HepG2 (cell line): ENCODE results near the gene CPNE5. TPM values are rescaled to one million over a fixed set of nuclear protein-coding genes. Genes with fewer than 3 reads are reported as not detected.

Experiments used
- ATAC-seq: fragments of 200-7000 bp; cut with Tn5 transposase; 3 replicates; pipeline ENCODE4 v1.9.1; 2020; ENCODE audit warnings: mild to moderate bottlenecking, moderate library complexity
- BruUV-seq: library from RNA; stranded (reverse); fragments of 400-500 nt; replicated peaks from 2 replicates; lab custom pipeline; 2021; lab: Mats Ljungman, UMichigan
- CTCF ChIA-PET: fragments of 300-600 bp; formaldehyde crosslinking; extraction: SDS; loops from one replicate; lab custom pipeline; 2021; ENCODE audit warnings: low total read pairs, inconsistent platforms, low intra/inter-chr PET ratio; lab: Yijun Ruan, JAX
- POLR2A ChIA-PET: fragments of 350-600 bp; sonication (Branson Sonifier 250); formaldehyde crosslinking; loops from one replicate; lab custom pipeline; 2020; ENCODE audit warnings: antibody characterized with exemption, inconsistent platforms; lab: Yijun Ruan, JAX
- DNase-seq: peaks from one replicate; pipeline ENCODE4 v3.0.0-alpha.2; 2015; ENCODE audit warnings: low spot score
- FAIRE-seq: peaks from 3 replicates; lab custom pipeline; 2011; peaks lifted over from hg19 to GRCh38; lab: Jason Lieb, UNC
- H2AFZ ChIP-seq: one replicate; pipeline ENCODE4 v1.6.1; 2011; ENCODE audit warnings: low read length, inconsistent platforms
- H3K27ac ChIP-seq: fragments of 300-600 bp; 3 replicates; pipeline ENCODE4 v1.8.0; 2011; ENCODE audit warnings: mixed run types, mild to moderate bottlenecking, mixed read lengths, low read length, inconsistent platforms; ENCODE audit not compliant: insufficient read depth; ENCODE audit errors: extremely low read length
- H3K27me3 ChIP-seq, 2 experiments: fragments of 200-600 bp in 1 of 2; 2 replicates in 1 of 2; 3 replicates in 1 of 2; pipeline versions ENCODE4 v1.6.0 to v1.8.0; 2011; ENCODE audit warnings: low read length in 2 of 2, mild to moderate bottlenecking in 2 of 2, moderate library complexity in 2 of 2, inconsistent platforms in 1 of 2; ENCODE audit not compliant: insufficient read depth in 2 of 2, control insufficient read depth in 1 of 2
- H3K36me3 ChIP-seq, 2 experiments: fragments of 200-600 bp in 1 of 2; replicated peaks in 1 of 2; 2 replicates in 1 of 2; 3 replicates in 1 of 2; pipeline versions ENCODE4 v1.5.1 to v1.8.0; 2011; ENCODE audit warnings: low read length in 2 of 2, inconsistent platforms in 1 of 2; ENCODE audit not compliant: insufficient read depth in 2 of 2, control insufficient read depth in 1 of 2
- H3K4me1 ChIP-seq: 2 replicates; pipeline ENCODE4 v1.5.1; 2012; ENCODE audit warnings: low read length, inconsistent platforms; ENCODE audit not compliant: insufficient read depth
- H3K4me2 ChIP-seq: 2 replicates; pipeline ENCODE4 v1.6.0; 2011; ENCODE audit warnings: low read depth, low read length, inconsistent platforms
- H3K4me3 ChIP-seq, 3 experiments: fragments of 200-600 bp in 1 of 3; sonication (generic), shearing (Covaris generic) in 1 of 3; replicated peaks in 1 of 3; 2 replicates each; pipeline ENCODE4 v1.5.1; 2011 to 2016; ENCODE audit warnings: low read length in 3 of 3, inconsistent platforms in 2 of 3, low read depth in 2 of 3, mild to moderate bottlenecking in 2 of 3, control low read depth in 1 of 3, mixed read lengths in 1 of 3; ENCODE audit not compliant: insufficient read depth in 1 of 3
- H3K79me2 ChIP-seq: one replicate; pipeline ENCODE4 v1.6.1; 2011; ENCODE audit warnings: low read length, inconsistent platforms; ENCODE audit not compliant: insufficient read depth
- H3K9ac ChIP-seq: 2 replicates; pipeline ENCODE4 v1.6.0; 2011; ENCODE audit warnings: mild to moderate bottlenecking, low read depth, low read length, inconsistent platforms; ENCODE audit not compliant: insufficient read depth
- H3K9me3 ChIP-seq: 2 replicates; pipeline ENCODE4 v1.5.1; 2012; ENCODE audit warnings: mild to moderate bottlenecking, low read length
- H4K20me1 ChIP-seq: 2 replicates; pipeline ENCODE4 v1.6.0; 2011; ENCODE audit warnings: inconsistent platforms, mild to moderate bottlenecking, low read length, moderate library complexity; ENCODE audit not compliant: insufficient read depth
- RAD51 ChIP-seq: fragments of 450-650 bp; IDR thresholded peaks from 2 replicates; pipeline ENCODE4 v1.6.1; 2016; ENCODE audit warnings: borderline replicate concordance
- THAP11 ChIP-seq: IDR thresholded peaks from 2 replicates; pipeline ENCODE4 v1.6.1; 2016; ENCODE audit warnings: missing biosample characterization, missing genetic modification reagents
- ZFP90 ChIP-seq: sonication (generic); formaldehyde crosslinking; IDR thresholded peaks from 2 replicates; pipeline ENCODE4 v1.8.0; 2022; ENCODE audit warnings: missing genetic modification reagents, mild to moderate bottlenecking, inconsistent platforms, borderline replicate concordance
- ZGPAT ChIP-seq: IDR thresholded peaks from 2 replicates; pipeline ENCODE4 v1.6.1; 2016; ENCODE audit warnings: mild to moderate bottlenecking
- ZNF569 ChIP-seq: sonication (generic); formaldehyde crosslinking; IDR thresholded peaks from 2 replicates; pipeline ENCODE4 v1.5.0; 2020; ENCODE audit warnings: mild to moderate bottlenecking, missing genetic modification reagents, moderate library complexity, borderline replicate concordance
- ZNF589 ChIP-seq: sonication (generic); formaldehyde crosslinking; conservative IDR thresholded peaks from 2 replicates; pipeline ENCODE4 v1.8.0; 2022; ENCODE audit warnings: mild to moderate bottlenecking, moderate library complexity, missing genetic modification reagents
- ZNF605 ChIP-seq: sonication (generic); formaldehyde crosslinking; IDR thresholded peaks from 2 replicates; pipeline ENCODE4 v1.8.0; 2022; ENCODE audit warnings: mild to moderate bottlenecking, missing genetic modification reagents
- ZNF710 ChIP-seq: sonication (generic); formaldehyde crosslinking; IDR thresholded peaks from 2 replicates; pipeline ENCODE4 v1.5.0; 2020; ENCODE audit warnings: mild to moderate bottlenecking, missing genetic modification reagents, borderline replicate concordance
- ZSCAN31 ChIP-seq: sonication (generic); formaldehyde crosslinking; IDR thresholded peaks from 2 replicates; pipeline ENCODE4 v1.5.0; 2020; ENCODE audit warnings: low read depth, mild to moderate bottlenecking, missing genetic modification reagents
- WGBS: methylation state at CpG from one replicate; pipeline ENCODE4 v1.1.6; 2017; ENCODE audit warnings: low lambda C conversion rate; 5-methylcytosine and 5-hydroxymethylcytosine counted together
- in situ Hi-C: cut with HindIII; loops from 2 replicates; pipeline ENCODE4 v1.10.0; 2017; ENCODE audit warnings: low pct_unique_long_range_greater_than_20kb; ENCODE audit not compliant: extremely low pct_ligation_motif_present
- intact Hi-C: fragments of 100-400 bp; cut with micrococcal nuclease; formaldehyde crosslinking; loops from one replicate; pipeline ENCODE4 v1.10.0; 2022; ENCODE audit not compliant: unreplicated experiment
- polyA plus RNA-seq, 8 experiments: library from polyadenylated mRNA; depleted of rRNA in 3 of 8; stranded (reverse) in 7 of 8; unstranded in 1 of 8; fragments of >200 nt; fragmentation: Illumina TruSeq in 4 of 8; extraction: Trizol in 4 of 8; gene quantifications; 2 replicates each; pipeline versions ENCODE4 v1.2.1 to v1.2.3, GENCODE V29; 2011 to 2016; ENCODE audit warnings: low read depth in 4 of 8, missing spikeins in 1 of 8, mixed read lengths in 1 of 8; ENCODE audit not compliant: insufficient read depth in 1 of 8
- total RNA-seq, 5 experiments: library from RNA; depleted of rRNA; stranded (reverse); fragments of >200 nt; fragmentation: Illumina TruSeq; extraction: Trizol; gene quantifications; 2 replicates each; pipeline ENCODE4 v1.2.3, GENCODE V29; 2016; ENCODE audit warnings: low read depth in 1 of 5
- TF ChIP-seq, protein P1 (sequence below): conservative IDR thresholded peaks from 2 replicates; pipeline ENCODE4 v1.6.1; 2018; ENCODE audit warnings: missing genetic modification reagents
- TF ChIP-seq, protein P2 (sequence below), 2 experiments: sonication (generic) in 1 of 2; formaldehyde crosslinking in 1 of 2; IDR thresholded peaks; 2 replicates each; pipeline versions ENCODE4 v1.4.0 to v1.6.1; 2018 to 2020; ENCODE audit warnings: missing genetic modification reagents in 2 of 2, borderline replicate concordance in 1 of 2, low read depth in 1 of 2, mild to moderate bottlenecking in 1 of 2, missing biosample characterization in 1 of 2

Gene CPNE5
- total and polyA plus RNA-seq, 2 of the 13 experiments (the other 11 are each of a cell fraction or from before 2014, with no cell fraction given), result 0.16 TPM; not detected in 1

DNA sequence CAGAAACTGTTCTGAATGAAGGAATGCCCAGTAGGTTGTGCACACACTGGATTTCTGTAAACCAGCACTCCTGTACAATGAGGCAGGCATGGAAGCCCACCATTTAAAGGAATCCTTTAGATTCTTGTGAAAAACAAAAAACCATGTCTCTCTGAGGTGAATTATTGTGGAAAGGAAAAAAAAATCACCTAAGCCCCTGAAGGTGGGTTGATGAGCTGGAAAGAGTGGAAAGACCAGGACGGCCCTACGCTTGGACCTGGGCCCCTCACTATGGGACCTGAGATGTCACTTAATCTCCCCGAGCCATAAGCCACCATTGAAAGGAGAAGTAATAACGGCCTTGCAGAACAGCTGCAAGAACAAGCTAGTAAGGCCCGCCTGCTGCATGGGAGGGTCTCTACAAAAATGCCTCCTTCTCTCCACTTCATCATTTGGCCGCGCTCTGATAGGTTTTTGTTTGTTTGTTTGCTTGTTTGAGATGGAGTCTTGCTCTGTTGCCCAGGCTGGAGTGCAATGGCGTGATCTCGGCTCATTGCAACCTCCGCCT, 72.8 kb downstream of the CPNE5 start:
- in situ Hi-C loops, result loop anchor here (5.0 kb wide), 1 partner anchor 446 kb away; no protein-coding TSS in a partner anchor
- WGBS, result 52% methylated on average over 10 of the region's 10 CpGs
- POLR2A ChIA-PET, result no interaction called here

More for the DNA sequence above, 72.8 kb downstream of the CPNE5 start:
- no peak overlapping the region for H3K4me2 ChIP-seq
- CTCF ChIA-PET, result interaction anchor here (1.2 to 3.2 kb wide), 6 partner anchors 85 to 444 kb away, joined by 4 to 47 read pairs (median 8); no protein-coding TSS in a partner anchor
- no peaks in the 10 kb centered on the region for H3K4me1 ChIP-seq
- no peak overlapping the region for H3K27ac ChIP-seq
- no peaks in the 10 kb centered on the region for H3K79me2 ChIP-seq
- no peak overlapping the region for H3K9ac ChIP-seq
- no peak overlapping the region for H3K4me3 ChIP-seq
- no peaks in the 10 kb centered on the region for H3K9me3 ChIP-seq
- FAIRE-seq, result peak; percentile 94
- DNase-seq, result no peak
- ATAC-seq, result no peak
- no peaks in the 10 kb centered on the region; the same call in 1 of the 2 replicates for H4K20me1 ChIP-seq
- H3K36me3 ChIP-seq, result no peaks in the 10 kb centered on the region
- no peak overlapping the region for H2AFZ ChIP-seq
- intact Hi-C loops, result loop anchor here (1.0 kb wide), 3 partner anchors 85 to 252 kb away; no protein-coding TSS in a partner anchor
- no peak for TF ChIP-seq ZGPAT
- TF ChIP-seq, protein P1, sequence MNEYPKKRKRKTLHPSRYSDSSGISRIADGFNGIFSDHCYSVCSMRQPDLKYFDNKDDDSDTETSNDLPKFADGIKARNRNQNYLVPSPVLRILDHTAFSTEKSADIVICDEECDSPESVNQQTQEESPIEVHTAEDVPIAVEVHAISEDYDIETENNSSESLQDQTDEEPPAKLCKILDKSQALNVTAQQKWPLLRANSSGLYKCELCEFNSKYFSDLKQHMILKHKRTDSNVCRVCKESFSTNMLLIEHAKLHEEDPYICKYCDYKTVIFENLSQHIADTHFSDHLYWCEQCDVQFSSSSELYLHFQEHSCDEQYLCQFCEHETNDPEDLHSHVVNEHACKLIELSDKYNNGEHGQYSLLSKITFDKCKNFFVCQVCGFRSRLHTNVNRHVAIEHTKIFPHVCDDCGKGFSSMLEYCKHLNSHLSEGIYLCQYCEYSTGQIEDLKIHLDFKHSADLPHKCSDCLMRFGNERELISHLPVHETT (CRISPR knock-in tag), result no peak
- TF ChIP-seq ZFP90 (CRISPR knock-in tag), result no peak
- TF ChIP-seq THAP11, result no peak
- TF ChIP-seq ZSCAN31 (CRISPR knock-in tag), result 0 out of 2 replicates have a peak, but pooled peaks have one; percentile 25
- 0 out of 2 replicates have a peak, but pooled peaks have one; percentile 18 for TF ChIP-seq ZNF605 (CRISPR knock-in tag)
- no peak for TF ChIP-seq ZNF589 (CRISPR knock-in tag)
- TF ChIP-seq ZNF569, result no peak
- no peak for TF ChIP-seq RAD51
- TF ChIP-seq ZNF710 (CRISPR knock-in tag), result 0 out of 2 replicates have a peak, but pooled peaks have one; percentile 29
- TF ChIP-seq, protein P2, sequence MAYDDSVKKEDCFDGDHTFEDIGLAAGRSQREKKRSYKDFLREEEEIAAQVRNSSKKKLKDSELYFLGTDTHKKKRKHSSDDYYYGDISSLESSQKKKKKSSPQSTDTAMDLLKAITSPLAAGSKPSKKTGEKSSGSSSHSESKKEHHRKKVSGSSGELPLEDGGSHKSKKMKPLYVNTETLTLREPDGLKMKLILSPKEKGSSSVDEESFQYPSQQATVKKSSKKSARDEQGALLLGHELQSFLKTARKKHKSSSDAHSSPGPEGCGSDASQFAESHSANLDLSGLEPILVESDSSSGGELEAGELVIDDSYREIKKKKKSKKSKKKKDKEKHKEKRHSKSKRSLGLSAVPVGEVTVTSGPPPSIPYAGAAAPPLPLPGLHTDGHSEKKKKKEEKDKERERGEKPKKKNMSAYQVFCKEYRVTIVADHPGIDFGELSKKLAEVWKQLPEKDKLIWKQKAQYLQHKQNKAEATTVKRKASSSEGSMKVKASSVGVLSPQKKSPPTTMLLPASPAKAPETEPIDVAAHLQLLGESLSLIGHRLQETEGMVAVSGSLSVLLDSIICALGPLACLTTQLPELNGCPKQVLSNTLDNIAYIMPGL (CRISPR knock-in tag; IDR thresholded peaks at IDR 0.05; ENCODE audit: borderline replicate concordance in 1 of 2, low read depth in 1 of 2), result 0 out of 4 replicates have a peak, but pooled peaks of 1 of the 2 experiments have one; percentile 2
- peaks cover 9 to 60% of the 10 kb centered on the region in 2 experiments for H3K27me3 ChIP-seq
- no TSS peak for BruUV-seq
